Gastroesophageal sphincter (tissue), 3 donors: ENCODE data around the gene HIVEP3.

Experiments
- EP300 ChIP-seq: sonication (generic); formaldehyde crosslinking; IDR thresholded peaks from one replicate; pipeline ENCODE4 v1.6.1; 2017; ENCODE audit warnings: antibody characterized with exemption, mild to moderate bottlenecking
- POLR2A ChIP-seq, 2 donors: fragments of 450-650 bp; IDR thresholded peaks; one replicate each; pipeline ENCODE4 v1.6.1; 2017; ENCODE audit warnings: antibody characterized with exemption in 2 of 2, mild to moderate bottlenecking in 2 of 2, moderate library complexity in 1 of 2
- POLR2AphosphoS5 ChIP-seq: sonication (generic); formaldehyde crosslinking; IDR thresholded peaks from one replicate; pipeline ENCODE4 v1.6.1; 2017; ENCODE audit warnings: antibody characterized with exemption
- TF ChIP-seq, protein P1 (sequence below), 4 experiments: fragments of 200-600 bp in 2 of 4; fragments of 450-650 bp in 2 of 4; sonication (generic) in 1 of 4; IDR thresholded peaks; one replicate each; pipeline ENCODE4 v1.5.1; 2017 to 2019; ENCODE audit warnings: antibody characterized with exemption in 4 of 4, mild to moderate bottlenecking in 2 of 4, moderate library complexity in 2 of 4

DNA sequence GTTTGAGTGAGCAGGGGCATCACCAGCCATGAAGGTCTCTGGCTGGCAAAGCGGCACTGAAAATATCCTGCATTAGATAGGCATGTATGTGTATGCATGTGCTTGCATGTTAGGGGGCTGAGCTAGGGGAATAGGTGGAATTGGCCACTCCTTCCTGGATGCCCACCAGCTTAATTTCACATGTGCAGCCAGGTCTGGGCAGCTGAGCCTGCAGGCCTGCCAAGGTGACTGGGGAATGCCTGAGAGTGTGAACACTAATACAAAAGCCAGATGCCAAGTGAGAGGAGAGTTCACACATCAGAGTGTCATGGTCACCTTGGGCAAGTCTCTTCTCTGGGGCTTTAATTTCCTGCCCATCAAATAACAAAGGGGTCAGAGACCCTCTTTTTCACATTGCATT lies 155.9 kb downstream of the HIVEP3 start:
- TF ChIP-seq EP300 (no peak), POLR2A (IDR thresholded peaks at IDR 0.05) (no peak), POLR2AphosphoS5 (no peak)
- TF ChIP-seq, protein P1, sequence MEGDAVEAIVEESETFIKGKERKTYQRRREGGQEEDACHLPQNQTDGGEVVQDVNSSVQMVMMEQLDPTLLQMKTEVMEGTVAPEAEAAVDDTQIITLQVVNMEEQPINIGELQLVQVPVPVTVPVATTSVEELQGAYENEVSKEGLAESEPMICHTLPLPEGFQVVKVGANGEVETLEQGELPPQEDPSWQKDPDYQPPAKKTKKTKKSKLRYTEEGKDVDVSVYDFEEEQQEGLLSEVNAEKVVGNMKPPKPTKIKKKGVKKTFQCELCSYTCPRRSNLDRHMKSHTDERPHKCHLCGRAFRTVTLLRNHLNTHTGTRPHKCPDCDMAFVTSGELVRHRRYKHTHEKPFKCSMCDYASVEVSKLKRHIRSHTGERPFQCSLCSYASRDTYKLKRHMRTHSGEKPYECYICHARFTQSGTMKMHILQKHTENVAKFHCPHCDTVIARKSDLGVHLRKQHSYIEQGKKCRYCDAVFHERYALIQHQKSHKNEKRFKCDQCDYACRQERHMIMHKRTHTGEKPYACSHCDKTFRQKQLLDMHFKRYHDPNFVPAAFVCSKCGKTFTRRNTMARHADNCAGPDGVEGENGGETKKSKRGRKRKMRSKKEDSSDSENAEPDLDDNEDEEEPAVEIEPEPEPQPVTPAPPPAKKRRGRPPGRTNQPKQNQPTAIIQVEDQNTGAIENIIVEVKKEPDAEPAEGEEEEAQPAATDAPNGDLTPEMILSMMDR (IDR thresholded peaks at IDR 0.05) = no peak
